GM12878 (cell line): ENCODE measurements around the gene TMEM191C. TPM values are rescaled to one million over a fixed set of nuclear protein-coding genes. Genes with fewer than 3 reads are reported as not detected.

Source experiments
- BACH1 ChIP-seq: fragments of 450-650 bp; IDR thresholded peaks from 2 replicates; pipeline ENCODE4 v1.6.1; 2017; ENCODE audit warnings: mild to moderate bottlenecking, borderline replicate concordance
- CUX1 ChIP-seq: IDR thresholded peaks from 2 replicates; pipeline ENCODE4 v1.6.1; 2012; ENCODE audit warnings: improper control_type of control experiment, low read depth, low read length; ENCODE audit not compliant: insufficient replicate concordance
- IKZF2 ChIP-seq, 2 experiments: fragments of 450-650 bp; IDR thresholded peaks; 2 replicates each; pipeline ENCODE4 v1.6.1; 2017; ENCODE audit warnings: mild to moderate bottlenecking in 2 of 2, moderate library complexity in 2 of 2
- NR2F1 ChIP-seq: fragments of 450-650 bp; conservative IDR thresholded peaks from 2 replicates; pipeline ENCODE4 v1.6.1; 2017; ENCODE audit warnings: mild to moderate bottlenecking
- RAD21 ChIP-seq: IDR thresholded peaks from 2 replicates; pipeline ENCODE4 v1.6.1; 2011; ENCODE audit warnings: mild to moderate bottlenecking, low read depth, low read length, moderate library complexity; ENCODE audit not compliant: insufficient read depth
- REST ChIP-seq: IDR thresholded peaks from 2 replicates; pipeline ENCODE4 v1.6.1; 2012; ENCODE audit warnings: mild to moderate bottlenecking, low read depth, low read length
- ZNF24 ChIP-seq: fragments of 450-650 bp; IDR thresholded peaks from 2 replicates; pipeline ENCODE4 v1.6.1; 2017; ENCODE audit warnings: antibody characterized with exemption, mild to moderate bottlenecking
- polyA plus RNA-seq, 11 experiments: library from polyadenylated mRNA; depleted of rRNA in 4 of 11; unstranded in 6 of 11; stranded (reverse) in 5 of 11; fragments of >200 nt; fragmentation: Nextera tagmentation in 4 of 11; fragmentation: Illumina TruSeq in 1 of 11; extraction: Ambion mirVana in 4 of 11; extraction: Trizol in 1 of 11; gene quantifications; 1 replicate in 1 of 11; 2 replicates in 10 of 11; pipeline versions ENCODE4 v1.2.1 to v1.2.3, GENCODE V29; 2011 to 2016; ENCODE audit warnings: inconsistent platforms in 2 of 11, missing spikeins in 2 of 11, low read depth in 1 of 11
- total RNA-seq, 4 experiments: library from RNA; depleted of rRNA in 3 of 4; stranded (reverse); fragments of >200 nt in 3 of 4; fragmentation: Illumina TruSeq in 1 of 4; extraction: Trizol in 1 of 4; gene quantifications; 2 replicates each; pipeline versions ENCODE4 v1.2.1 to v1.2.3, GENCODE V29; 2013 to 2021

The TMEM191C gene
- total and polyA plus RNA-seq, 10 of the 15 experiments (the other 5 are each of a cell fraction or from before 2014, with no cell fraction given): 0.03 to 1.9 (median 0.43) TPM

GRCh38 chr22:21450858-21451353 is 16.3 kb upstream of the TMEM191C start (continued):
- TF ChIP-seq REST: no peak
- TF ChIP-seq RAD21: no peak
- no peak for TF ChIP-seq NR2F1
- no peak for TF ChIP-seq IKZF2 (IDR thresholded peaks at IDR 0.05)
- TF ChIP-seq ZNF24: no peak
- no peak for TF ChIP-seq BACH1
- TF ChIP-seq CUX1: no peak
